PC-3 (cell line): ENCODE data around the gene MYO16.

Experiments
- EZH2 ChIP-seq: fragments of 300-600 bp; sonication (generic); IDR thresholded peaks from one replicate; pipeline ENCODE4 v1.6.1; 2017; ENCODE audit warnings: antibody characterized with exemption, mild to moderate bottlenecking, low read length; ENCODE audit not compliant: unreplicated experiment
- EZH2phosphoT487 ChIP-seq: fragments of 300-600 bp; sonication (generic); IDR thresholded peaks from 2 replicates; pipeline ENCODE4 v1.6.1; 2018; ENCODE audit warnings: mild to moderate bottlenecking, antibody characterized with exemption, low read length, borderline replicate concordance
- TF ChIP-seq, protein P1 (sequence below): fragments of 300-600 bp; sonication (generic); conservative IDR thresholded peaks from 2 replicates; pipeline ENCODE4 v1.5.1; 2017; ENCODE audit warnings: antibody characterized with exemption, low read depth, mild to moderate bottlenecking, low read length

DNA sequence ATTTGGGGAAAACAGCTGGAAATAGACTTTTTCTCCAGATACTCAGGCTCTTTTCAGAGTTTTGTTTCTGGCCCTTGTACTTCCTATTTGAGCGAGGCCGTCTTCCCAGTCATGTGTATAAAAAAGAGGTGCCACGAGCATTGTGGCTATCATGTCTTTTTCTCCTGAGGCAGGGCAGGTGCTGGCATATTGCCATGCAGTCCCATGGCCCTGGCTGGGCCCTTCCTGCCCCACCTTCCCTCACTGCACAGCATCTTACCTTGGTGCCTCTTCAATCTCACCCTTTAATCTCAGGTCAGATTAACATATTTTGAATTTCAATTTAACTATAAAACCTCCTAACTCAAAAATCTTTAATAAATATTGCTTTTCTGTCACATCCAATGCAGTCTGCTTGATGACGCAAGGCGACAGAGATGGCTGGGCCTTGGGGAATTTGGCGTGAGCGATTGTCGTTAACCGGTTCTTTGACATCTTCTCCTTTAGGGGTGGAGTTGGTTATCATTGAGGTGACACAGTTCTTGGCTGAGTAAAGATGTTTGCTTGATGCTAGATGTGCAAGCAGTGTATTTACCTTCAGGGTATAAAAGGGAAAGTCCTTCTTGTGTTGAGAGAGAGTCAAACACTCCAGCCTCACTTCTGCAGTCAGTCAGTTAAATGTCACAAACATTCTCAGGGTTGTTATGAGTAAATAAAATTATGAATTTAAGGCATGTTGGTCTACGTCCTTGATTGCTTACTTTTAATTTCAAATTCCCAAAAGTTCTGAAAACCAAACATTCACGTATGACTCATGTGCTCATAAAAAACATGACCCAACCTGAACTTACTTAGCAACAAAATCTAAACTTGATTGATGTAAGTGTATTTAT lies 289.9 kb downstream of the MYO16 start:
- TF ChIP-seq EZH2phosphoT487 (no peak), EZH2 (no peak)
- TF ChIP-seq, protein P1, sequence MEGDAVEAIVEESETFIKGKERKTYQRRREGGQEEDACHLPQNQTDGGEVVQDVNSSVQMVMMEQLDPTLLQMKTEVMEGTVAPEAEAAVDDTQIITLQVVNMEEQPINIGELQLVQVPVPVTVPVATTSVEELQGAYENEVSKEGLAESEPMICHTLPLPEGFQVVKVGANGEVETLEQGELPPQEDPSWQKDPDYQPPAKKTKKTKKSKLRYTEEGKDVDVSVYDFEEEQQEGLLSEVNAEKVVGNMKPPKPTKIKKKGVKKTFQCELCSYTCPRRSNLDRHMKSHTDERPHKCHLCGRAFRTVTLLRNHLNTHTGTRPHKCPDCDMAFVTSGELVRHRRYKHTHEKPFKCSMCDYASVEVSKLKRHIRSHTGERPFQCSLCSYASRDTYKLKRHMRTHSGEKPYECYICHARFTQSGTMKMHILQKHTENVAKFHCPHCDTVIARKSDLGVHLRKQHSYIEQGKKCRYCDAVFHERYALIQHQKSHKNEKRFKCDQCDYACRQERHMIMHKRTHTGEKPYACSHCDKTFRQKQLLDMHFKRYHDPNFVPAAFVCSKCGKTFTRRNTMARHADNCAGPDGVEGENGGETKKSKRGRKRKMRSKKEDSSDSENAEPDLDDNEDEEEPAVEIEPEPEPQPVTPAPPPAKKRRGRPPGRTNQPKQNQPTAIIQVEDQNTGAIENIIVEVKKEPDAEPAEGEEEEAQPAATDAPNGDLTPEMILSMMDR: no peak
